NCI-H1105 treated with DMSO at 0.1 percent for 48 hours (cell line): ENCODE results near the gene SIRT4.
"Not testable (repeated sequence)": the region's sequence is repeated elsewhere in the genome, so short reads cannot be mapped to it uniquely, and the experiment has no call there.

ENCODE experiments used
- DNase-seq: peaks from one replicate; lab custom pipeline; 2025; lab: John Stamatoyannopoulos, UW

SIRT4 gene

GRCh38 chr12:120301962-120302815 lies at the start of gene SIRT4:
Gene SIRT4 (plus strand): TSS chr12:120302321. CDS start chr12:120303562, 1,241 bp downstream.
- DNase-seq = peak; percentile 96

- not testable (repeated sequence) for DNase-seq
These were observed 48.8 kb upstream of the SIRT4 start for GRCh38 chr12:120253313-120253712.

GRCh38 chr12:120254809-120255208 lies 47.3 kb upstream of the SIRT4 start:
- no peak for DNase-seq

GRCh38 chr12:120257041-120257821 lies 44.9 kb upstream of the SIRT4 start:
- no peak for DNase-seq

- no peak for DNase-seq
These were observed 43.7 kb upstream of the SIRT4 start for GRCh38 chr12:120258323-120258896.

- no peak for DNase-seq
These were observed 42.5 kb upstream of the SIRT4 start for GRCh38 chr12:120259418-120260202.

GRCh38 chr12:120260607-120261006 lies 41.5 kb upstream of the SIRT4 start:
- DNase-seq = no peak

GRCh38 chr12:120261951-120262851 lies 39.9 kb upstream of the SIRT4 start:
- no peak for DNase-seq

- DNase-seq = no peak
These were observed 39.0 kb upstream of the SIRT4 start for GRCh38 chr12:120262852-120263747.

- DNase-seq = no peak
These were observed 38.4 kb upstream of the SIRT4 start for GRCh38 chr12:120263748-120264085.

GRCh38 chr12:120264086-120264903 lies 37.8 kb upstream of the SIRT4 start:
- DNase-seq = no peak

- no peak for DNase-seq
These were observed 37.1 kb upstream of the SIRT4 start for GRCh38 chr12:120264904-120265472.

- peak; percentile 65 for DNase-seq
These were observed 36.5 kb upstream of the SIRT4 start, which contains the start of gene PXN for GRCh38 chr12:120265473-120266179. Gene PXN (minus strand): TSS chr12:120265730. CDS start chr12:120265629, 101 bp downstream.

- no peak for DNase-seq
These were observed 35.8 kb upstream of the SIRT4 start for GRCh38 chr12:120266180-120266870.

- no peak for DNase-seq
These were observed 34.4 kb upstream of the SIRT4 start for GRCh38 chr12:120267736-120268135.

- no peak for DNase-seq
These were observed 25.4 kb upstream of the SIRT4 start for GRCh38 chr12:120276734-120277133.
